WTC11 (cell line): ENCODE results near the gene ADCY2. TPM values are rescaled to one million over a fixed set of nuclear protein-coding genes. Genes with fewer than 3 reads are reported as not detected.

Experiments
- ATAC-seq: fragments of 200-7000 bp; cut with Tn5 transposase; 2 replicates; pipeline ENCODE4 v1.10.0; 2021; ENCODE audit warnings: mild to moderate bottlenecking, moderate library complexity
- CTCF ChIA-PET: fragments of 300-600 bp; sonication (Branson Sonifier 250); formaldehyde crosslinking; loops from one replicate; lab custom pipeline; 2021; ENCODE audit warnings: antibody characterized with exemption; lab: Charles Lee
- POLR2A ChIA-PET: fragments of 350-600 bp; sonication (Branson Sonifier 250); formaldehyde crosslinking; loops from one replicate; lab custom pipeline; 2021; ENCODE audit warnings: antibody characterized with exemption; lab: Charles Lee
- DNase-seq: peaks from one replicate; pipeline ENCODE4 v3.0.0; 2021; ENCODE audit warnings: low spot score
- H3K27ac Mint-ChIP-seq: 2 replicates; pipeline ENCODE4 v1.8.0; 2021; ENCODE audit warnings: mixed read lengths
- H3K27me3 Mint-ChIP-seq: 2 replicates; pipeline ENCODE4 v1.8.0; 2021; ENCODE audit warnings: low read depth, mild to moderate bottlenecking, moderate library complexity, mixed read lengths
- H3K36me3 Mint-ChIP-seq: 2 replicates; pipeline ENCODE4 v1.8.0; 2021; ENCODE audit warnings: mixed read lengths
- H3K4me1 Mint-ChIP-seq: 2 replicates; pipeline ENCODE4 v1.8.0; 2022; ENCODE audit warnings: mixed read lengths
- H3K4me3 Mint-ChIP-seq: 2 replicates; pipeline ENCODE4 v1.8.0; 2021; ENCODE audit warnings: mild to moderate bottlenecking, moderate library complexity, mixed read lengths
- H3K9me3 Mint-ChIP-seq: 2 replicates; pipeline ENCODE4 v1.8.0; 2021; ENCODE audit warnings: mixed read lengths
- ATF6 ChIP-seq: sonication (generic); formaldehyde crosslinking; IDR thresholded peaks from 2 replicates; pipeline ENCODE4 v1.8.1; 2023; ENCODE audit warnings: mild to moderate bottlenecking, missing genetic modification reagents
- CDX4 ChIP-seq: fragments of 250-450 bp; sonication (Bioruptor Pico); IDR thresholded peaks from 2 replicates; pipeline ENCODE4 v1.9.0; 2021; ENCODE audit warnings: moderate library complexity, mild to moderate bottlenecking, inconsistent platforms, borderline replicate concordance
- CREB1 ChIP-seq: sonication (generic); formaldehyde crosslinking; IDR thresholded peaks from 2 replicates; pipeline ENCODE4 v1.8.0; 2023; ENCODE audit warnings: mild to moderate bottlenecking, missing genetic modification reagents
- CREM ChIP-seq: sonication (generic); formaldehyde crosslinking; IDR thresholded peaks from 2 replicates; pipeline ENCODE4 v1.8.1; 2022; ENCODE audit warnings: mild to moderate bottlenecking, missing genetic modification reagents, moderate library complexity
- ELF4 ChIP-seq: sonication (generic); formaldehyde crosslinking; IDR thresholded peaks from 2 replicates; pipeline ENCODE4 v1.8.1; 2022; ENCODE audit warnings: low read depth, mild to moderate bottlenecking, moderate library complexity, missing genetic modification reagents
- EMX1 ChIP-seq: fragments of 250-450 bp; sonication (Bioruptor Pico); IDR thresholded peaks from 2 replicates; pipeline ENCODE4 v1.8.0; 2021; ENCODE audit warnings: mild to moderate bottlenecking
- GABPB1 ChIP-seq: sonication (generic); formaldehyde crosslinking; IDR thresholded peaks from 2 replicates; pipeline ENCODE4 v1.8.1; 2023; ENCODE audit warnings: mild to moderate bottlenecking, missing genetic modification reagents
- GRHL2 ChIP-seq: fragments of 250-450 bp; sonication (Bioruptor Pico); IDR thresholded peaks from 2 replicates; pipeline ENCODE4 v1.8.0; 2022; ENCODE audit warnings: mild to moderate bottlenecking, moderate library complexity; ENCODE audit not compliant: insufficient replicate concordance, severe bottlenecking
- JAZF1 ChIP-seq: fragments of 250-450 bp; sonication (Bioruptor Pico); IDR thresholded peaks from 2 replicates; pipeline ENCODE4 v1.9.0; 2021; ENCODE audit warnings: moderate library complexity, mild to moderate bottlenecking, inconsistent platforms
- MAX ChIP-seq: sonication (generic); formaldehyde crosslinking; IDR thresholded peaks from 2 replicates; pipeline ENCODE4 v1.8.0; 2022; ENCODE audit warnings: mild to moderate bottlenecking, missing genetic modification reagents
- MXD4 ChIP-seq: fragments of 250-450 bp; sonication (Bioruptor Pico); IDR thresholded peaks from 2 replicates; pipeline ENCODE4 v1.8.0; 2021; ENCODE audit warnings: mild to moderate bottlenecking, moderate library complexity, borderline replicate concordance
- NFYB ChIP-seq: sonication (generic); formaldehyde crosslinking; conservative IDR thresholded peaks from 2 replicates; pipeline ENCODE4 v1.8.0; 2022; ENCODE audit warnings: low read depth, missing genetic modification reagents
- STAT6 ChIP-seq: sonication (generic); formaldehyde crosslinking; conservative IDR thresholded peaks from 2 replicates; pipeline ENCODE4 v1.8.1; 2023; ENCODE audit warnings: mild to moderate bottlenecking, low read depth, missing genetic modification reagents, moderate library complexity
- ZBTB43 ChIP-seq: sonication (generic); formaldehyde crosslinking; IDR thresholded peaks from 2 replicates; pipeline ENCODE4 v1.8.1; 2023; ENCODE audit warnings: mild to moderate bottlenecking, missing genetic modification reagents
- ZNF219 ChIP-seq: sonication (generic); formaldehyde crosslinking; IDR thresholded peaks from 2 replicates; pipeline ENCODE4 v1.8.0; 2023; ENCODE audit warnings: missing genetic modification reagents, mild to moderate bottlenecking, borderline replicate concordance
- ZNF532 ChIP-seq: fragments of 250-450 bp; sonication (Bioruptor Pico); IDR thresholded peaks from 2 replicates; pipeline ENCODE4 v1.9.0; 2021; ENCODE audit warnings: mild to moderate bottlenecking, borderline replicate concordance
- ZNF671 ChIP-seq: fragments of 250-450 bp; sonication (Bioruptor Pico); IDR thresholded peaks from 2 replicates; pipeline ENCODE4 v1.8.0; 2021; ENCODE audit warnings: mild to moderate bottlenecking
- total RNA-seq: library from RNA; stranded (reverse); gene quantifications from 3 replicates; pipeline ENCODE4 v1.2.3, GENCODE V29; 2021

The ADCY2 gene
- total RNA-seq, 1 experiment from 2014 or later: 142 TPM

- TF ChIP-seq ZNF532 (CRISPR knock-in tag) (no peak), CREM (CRISPR knock-in tag) (no peak), MXD4 (CRISPR knock-in tag) (no peak), CREB1 (CRISPR knock-in tag) (no peak), STAT6 (no peak), ZNF219 (CRISPR knock-in tag) (no peak), ZBTB43 (no peak), ATF6 (CRISPR knock-in tag) (no peak), GABPB1 (CRISPR knock-in tag) (no peak), CDX4 (CRISPR knock-in tag) (no peak), EMX1 (no peak)
Observed at GRCh38 chr5:7372399-7372798, 23.5 kb upstream of the ADCY2 start (continued).

GRCh38 chr5:7374186-7374585 is 21.8 kb upstream of the ADCY2 start:
- DNase-seq (no peak), ATAC-seq (no peak)
- no peak overlapping the region for H3K4me3 Mint-ChIP-seq
- CTCF ChIA-PET: interaction anchor here (0.8 kb wide), 1 partner anchor 21 kb away, joined by 4 read pairs; no protein-coding TSS in a partner anchor
- H3K9me3 Mint-ChIP-seq: peaks cover 16% of the 10 kb centered on the region
- H3K27ac Mint-ChIP-seq: no peak overlapping the region
- H3K27me3 Mint-ChIP-seq: peaks cover 4% of the 10 kb centered on the region
- TF ChIP-seq GRHL2 (no peak), NFYB (CRISPR knock-in tag) (no peak), MAX (CRISPR knock-in tag) (no peak), ELF4 (CRISPR knock-in tag) (no peak), ATF6 (CRISPR knock-in tag) (no peak), JAZF1 (CRISPR knock-in tag) (no peak), ZNF671 (CRISPR knock-in tag) (no peak)
- peaks cover 17% of the 10 kb centered on the region for H3K36me3 Mint-ChIP-seq
- peaks cover 5% of the 10 kb centered on the region; the same call in 1 of the 2 replicates for H3K4me1 Mint-ChIP-seq
- POLR2A ChIA-PET: no interaction called here
